Erythroblast (primary cell): ENCODE data around the gene DCAF16.

Source experiments
- GATA1 ChIP-seq: IDR thresholded peaks from 2 replicates; pipeline ENCODE4 v1.6.1; 2011; ENCODE audit warnings: low read depth, mild to moderate bottlenecking, control low read depth, low read length, moderate library complexity
- POLR2A ChIP-seq: IDR thresholded peaks from 2 replicates; pipeline ENCODE4 v1.6.1; 2011; ENCODE audit warnings: mild to moderate bottlenecking, low read length

DNA sequence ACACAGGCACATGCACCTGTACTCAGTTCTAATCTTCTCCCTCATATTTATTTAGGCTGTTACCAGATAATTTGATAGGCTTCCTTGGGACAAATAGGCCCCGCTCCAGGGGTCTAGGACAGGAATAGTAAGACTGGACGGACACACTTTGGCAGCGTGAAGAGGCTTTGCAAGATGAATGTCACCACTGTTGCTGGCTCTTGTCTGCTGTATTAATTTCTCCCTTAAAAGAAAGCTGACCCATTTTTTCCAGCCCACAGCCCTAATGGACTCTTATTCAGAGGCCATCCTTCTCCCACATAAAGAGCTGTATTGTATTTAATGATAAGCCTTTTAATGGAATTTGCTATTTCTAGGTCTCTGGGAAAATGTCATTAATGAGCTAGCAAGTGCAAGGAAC, 47.1 kb downstream of the DCAF16 start:
- TF ChIP-seq POLR2A: no peak
- no peak for TF ChIP-seq GATA1
